Spleen (tissue), 11 donors: ENCODE results near the gene LOXHD1. TPM values are rescaled to one million over a fixed set of nuclear protein-coding genes. Genes with fewer than 3 reads are reported as not detected.

Experiments
- DNase-seq: peaks from one replicate; pipeline ENCODE4 v3.0.0-alpha.2; 2020
- H3K27ac ChIP-seq, 8 donors: fragments of 200-600 bp; sonication (generic) in 7 of 8; 1 replicate in 4 of 8; 2 replicates in 4 of 8; pipeline versions ENCODE4 v1.5.0 to v1.8.0; 2016 to 2021; ENCODE audit warnings: inconsistent platforms in 4 of 8, mild to moderate bottlenecking in 4 of 8, moderate library complexity in 1 of 8
- H3K27me3 ChIP-seq, 7 donors: fragments of 200-600 bp; sonication (generic) in 6 of 7; replicated peaks in 1 of 7; 1 replicate in 4 of 7; 2 replicates in 3 of 7; pipeline versions ENCODE4 v1.5.0 to v1.8.0; 2016 to 2021; ENCODE audit warnings: inconsistent platforms in 3 of 7, mild to moderate bottlenecking in 1 of 7
- H3K36me3 ChIP-seq, 6 donors: fragments of 200-600 bp; sonication (generic) in 5 of 6; 1 replicate in 4 of 6; 2 replicates in 2 of 6; pipeline versions ENCODE4 v1.5.0 to v1.8.0; 2016 to 2021; ENCODE audit warnings: inconsistent platforms in 2 of 6
- H3K4me1 ChIP-seq, 6 donors: fragments of 200-600 bp; sonication (generic) in 5 of 6; 1 replicate in 3 of 6; 2 replicates in 3 of 6; pipeline versions ENCODE4 v1.5.0 to v1.8.0; 2016 to 2021; ENCODE audit warnings: inconsistent platforms in 3 of 6
- H3K4me3 ChIP-seq, 8 donors: fragments of 200-600 bp; sonication (generic) in 7 of 8; 1 replicate in 4 of 8; 2 replicates in 4 of 8; pipeline versions ENCODE4 v1.5.0 to v1.8.0; 2016 to 2021; ENCODE audit warnings: inconsistent platforms in 4 of 8, mild to moderate bottlenecking in 4 of 8, moderate library complexity in 2 of 8
- H3K9me3 ChIP-seq, 8 donors: fragments of 200-600 bp; sonication (generic) in 7 of 8; 1 replicate in 4 of 8; 2 replicates in 4 of 8; pipeline versions ENCODE4 v1.5.0 to v1.8.0; 2016 to 2021; ENCODE audit warnings: inconsistent platforms in 4 of 8
- POLR2A ChIP-seq, 3 donors: fragments of 450-650 bp; IDR thresholded peaks; one replicate each; pipeline ENCODE4 v1.5.1; 2017; ENCODE audit warnings: antibody characterized with exemption in 3 of 3, mild to moderate bottlenecking in 1 of 3
- POLR2AphosphoS5 ChIP-seq, 3 donors: sonication (generic); formaldehyde crosslinking; IDR thresholded peaks; one replicate each; pipeline ENCODE4 v1.5.1; 2017; ENCODE audit warnings: antibody characterized with exemption in 3 of 3
- WGBS, 5 donors: extraction: QIAGEN DNeasy Blood & Tissue Kit in 3 of 5; methylation state at CpG; one replicate each; pipeline versions ENCODE4 v1.1.5 to v1.1.7; 2013 to 2018; 5-methylcytosine and 5-hydroxymethylcytosine counted together
- intact Hi-C: fragments of 100-400 bp; cut with DNase I; formaldehyde crosslinking; loops from one replicate; pipeline ENCODE4 v1.15.0; 2023; ENCODE audit warnings: low total_unique reads
- polyA plus RNA-seq, 3 donors: library from polyadenylated mRNA; stranded (reverse); fragments of 200-250 nt; gene quantifications; one replicate each; pipeline ENCODE4 v1.2.1, GENCODE V29; 2013
- total RNA-seq, 7 donors: library from RNA; depleted of rRNA in 3 of 7; stranded (reverse); fragments of >200 nt in 3 of 7; fragmentation: NEBNext Ultra II Directional in 4 of 7; extraction: Animal tissue kit (Norgen Biotek cat#: 25700) in 4 of 7; gene quantifications; one replicate each; pipeline versions ENCODE4 v1.1.0 to v1.2.1, GENCODE V29; 2016 to 2021
- TF ChIP-seq, protein P1 (sequence below), 11 experiments: fragments of 200-600 bp in 7 of 11; fragments of 450-650 bp in 4 of 11; sonication (generic) in 4 of 11; IDR thresholded peaks in 8 of 11; conservative IDR thresholded peaks in 3 of 11; 1 replicate in 7 of 11; 2 replicates in 4 of 11; pipeline versions ENCODE4 v1.4.0 to v1.8.0; 2016 to 2021; ENCODE audit warnings: antibody characterized with exemption in 11 of 11, inconsistent platforms in 4 of 11, mild to moderate bottlenecking in 1 of 11
- donor health status: healthy with polysubstance abuse.
- donor health status: DM: no; HTN: no; CAD: no; lungs with moderate emphysema.
- donor health status: DM: no; HTN: no; CAD: no.
- donor health status: Bipolar disorder and iron deficiency.
- donor health status: healthy.
- donor health status: DM: no; HTN: no; CAD: no.
- donor health status: DM: yes; HTN: yes; CAD: no.

LOXHD1 gene
- total and polyA plus RNA-seq, 10 donors, result 0.09 to 6.0 (median 2.1) TPM

DNA sequence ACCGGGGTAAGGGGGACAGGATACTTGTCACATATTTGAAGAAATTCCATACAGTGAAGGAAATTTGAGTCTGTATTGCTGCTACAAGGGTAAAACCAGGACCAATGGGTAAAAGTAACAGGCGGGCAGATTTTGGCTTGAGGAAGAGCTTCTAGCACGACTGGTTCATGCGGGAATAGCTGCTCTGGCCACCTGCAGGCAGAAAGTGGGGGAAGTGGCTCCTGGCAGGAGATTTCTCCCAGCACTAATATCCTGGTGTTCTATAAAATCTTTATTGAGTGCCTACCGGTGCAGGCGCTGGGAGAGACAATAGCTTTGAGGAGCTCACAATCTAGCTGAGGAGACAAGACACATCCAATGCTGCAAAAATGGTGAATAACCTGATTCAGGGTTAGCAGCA is 198.5 kb downstream of the LOXHD1 start:
- DNase-seq, result peak; percentile 7

DNA sequence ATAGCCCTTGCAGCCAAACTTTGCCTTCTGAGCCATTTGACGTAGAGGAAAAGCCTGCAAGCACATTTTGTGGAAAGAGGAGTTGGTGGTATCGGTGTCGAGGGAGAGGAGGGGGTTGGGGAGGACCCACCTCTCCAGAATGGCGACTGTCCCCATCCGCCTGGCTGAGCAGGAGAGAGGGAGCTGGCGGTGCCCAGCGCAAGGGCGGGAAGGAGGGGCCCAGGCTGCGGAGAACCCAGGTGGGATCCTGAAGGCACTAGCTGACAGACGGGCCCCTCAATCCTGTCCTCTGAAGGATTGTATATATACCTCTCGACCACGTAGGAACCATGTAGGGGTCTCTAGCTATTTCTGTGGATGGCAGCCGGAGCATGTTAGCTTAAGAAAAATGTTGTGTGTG is 200.3 kb downstream of the LOXHD1 start:
- Histone ChIP-seq H3K27me3 (no peaks in the 10 kb centered on the region), H3K4me3 (no peak overlapping the region), H3K9me3 (peaks cover 0 to 4% (median under 1%) of the 10 kb centered on the region in 8 donors), H3K4me1 (no peaks in the 10 kb centered on the region), H3K27ac (no peak overlapping the region), H3K36me3 (peaks cover 0 to 48% (median under 1%) of the 10 kb centered on the region in 6 donors)
- peak; percentile 62 for DNase-seq
- 86 to 98% (median 92%) methylated on average over 13 of the region's 13 CpGs for WGBS, 5 donors
- intact Hi-C loops, result no loop called here
- TF ChIP-seq POLR2AphosphoS5 (IDR thresholded peaks at IDR 0.05) (no peak), POLR2A (IDR thresholded peaks at IDR 0.05) (no peak)
- TF ChIP-seq, protein P1, sequence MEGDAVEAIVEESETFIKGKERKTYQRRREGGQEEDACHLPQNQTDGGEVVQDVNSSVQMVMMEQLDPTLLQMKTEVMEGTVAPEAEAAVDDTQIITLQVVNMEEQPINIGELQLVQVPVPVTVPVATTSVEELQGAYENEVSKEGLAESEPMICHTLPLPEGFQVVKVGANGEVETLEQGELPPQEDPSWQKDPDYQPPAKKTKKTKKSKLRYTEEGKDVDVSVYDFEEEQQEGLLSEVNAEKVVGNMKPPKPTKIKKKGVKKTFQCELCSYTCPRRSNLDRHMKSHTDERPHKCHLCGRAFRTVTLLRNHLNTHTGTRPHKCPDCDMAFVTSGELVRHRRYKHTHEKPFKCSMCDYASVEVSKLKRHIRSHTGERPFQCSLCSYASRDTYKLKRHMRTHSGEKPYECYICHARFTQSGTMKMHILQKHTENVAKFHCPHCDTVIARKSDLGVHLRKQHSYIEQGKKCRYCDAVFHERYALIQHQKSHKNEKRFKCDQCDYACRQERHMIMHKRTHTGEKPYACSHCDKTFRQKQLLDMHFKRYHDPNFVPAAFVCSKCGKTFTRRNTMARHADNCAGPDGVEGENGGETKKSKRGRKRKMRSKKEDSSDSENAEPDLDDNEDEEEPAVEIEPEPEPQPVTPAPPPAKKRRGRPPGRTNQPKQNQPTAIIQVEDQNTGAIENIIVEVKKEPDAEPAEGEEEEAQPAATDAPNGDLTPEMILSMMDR (IDR thresholded peaks at IDR 0.05 in 8 of 11, conservative IDR thresholded peaks at IDR 0.05 in 3 of 11), result no peak

More for the DNA sequence above, 198.5 kb downstream of the LOXHD1 start:
- peaks cover 0 to 46% (median 0%) of the 10 kb centered on the region in 6 donors for H3K36me3 ChIP-seq
- TF ChIP-seq POLR2AphosphoS5 (IDR thresholded peaks at IDR 0.05), result no peak
- TF ChIP-seq, protein P1 (IDR thresholded peaks at IDR 0.05 in 8 of 11, conservative IDR thresholded peaks at IDR 0.05 in 3 of 11), result no peak
- no peak for TF ChIP-seq POLR2A (IDR thresholded peaks at IDR 0.05)
- H3K27ac ChIP-seq, result no peak overlapping the region
- H3K4me1 ChIP-seq, result no peaks in the 10 kb centered on the region
- H3K9me3 ChIP-seq, result no peaks in the 10 kb centered on the region
- WGBS, 5 donors, result 73 to 87% (median 81%) methylated on average over 6 of the region's 6 CpGs
- H3K27me3 ChIP-seq, result no peaks in the 10 kb centered on the region
- H3K4me3 ChIP-seq, result no peak overlapping the region
- intact Hi-C loops, result no loop called here

DNA sequence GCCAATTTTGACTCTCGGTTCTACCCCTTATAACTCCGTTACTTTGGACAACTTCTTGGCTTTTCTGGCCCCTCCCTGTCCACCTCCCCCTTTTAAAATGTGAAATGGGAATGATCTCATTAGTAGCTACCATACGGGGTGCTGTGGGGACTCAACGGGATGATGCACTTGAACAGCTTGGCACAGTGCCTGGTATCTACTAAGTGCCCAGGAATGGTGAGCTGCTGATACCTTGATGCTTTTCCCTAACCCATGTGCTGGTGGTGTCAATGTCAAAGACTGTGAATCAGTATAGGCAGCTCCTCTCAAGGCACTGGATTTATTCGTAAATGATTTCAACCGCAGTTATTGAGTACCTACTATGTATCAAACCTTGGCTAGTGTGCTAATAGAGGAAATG is 204.2 kb downstream of the LOXHD1 start:
- Histone ChIP-seq H3K27me3 (no peaks in the 10 kb centered on the region), H3K4me1 (no peaks in the 10 kb centered on the region), H3K9me3 (peaks cover 0 to 25% (median 15%) of the 10 kb centered on the region in 8 donors), H3K4me3 (no peak overlapping the region), H3K36me3 (peaks cover 0 to 48% (median 7%) of the 10 kb centered on the region in 6 donors), H3K27ac (no peak overlapping the region)
- no peak for DNase-seq
- no peak for TF ChIP-seq POLR2AphosphoS5 (IDR thresholded peaks at IDR 0.05)
- TF ChIP-seq, protein P1 (IDR thresholded peaks at IDR 0.05 in 8 of 11, conservative IDR thresholded peaks at IDR 0.05 in 3 of 11), result no peak
- no peak for TF ChIP-seq POLR2A (IDR thresholded peaks at IDR 0.05)
- intact Hi-C loops, result no loop called here
- 81 to 93% (median 86%) methylated on average over 6 of the region's 6 CpGs for WGBS, 5 donors

DNA sequence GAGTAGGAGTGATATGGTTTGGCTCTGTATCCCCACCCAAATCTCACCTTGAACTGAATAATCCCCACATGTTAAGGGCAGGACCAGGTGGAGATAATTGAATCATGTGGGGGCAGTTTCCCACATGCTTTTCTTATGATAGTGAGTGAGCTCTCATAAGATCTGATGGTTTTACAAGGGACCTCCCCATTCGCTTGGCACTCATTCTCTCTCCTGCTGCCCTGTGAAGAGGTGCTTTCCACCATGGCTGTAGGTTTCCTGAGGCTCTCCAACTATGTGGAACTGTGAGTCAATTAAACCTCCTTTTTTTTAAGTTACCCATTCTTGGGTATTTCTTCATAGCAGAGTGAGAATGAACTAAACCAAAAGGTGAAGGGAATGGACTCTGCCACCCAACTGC is 207.5 kb downstream of the LOXHD1 start:
- Histone ChIP-seq H3K27ac (no peak overlapping the region), H3K4me1 (no peaks in the 10 kb centered on the region), H3K27me3 (no peaks in the 10 kb centered on the region), H3K9me3 (peaks cover 0 to 34% (median 16%) of the 10 kb centered on the region in 8 donors), H3K36me3 (peaks cover 0 to 23% (median 5%) of the 10 kb centered on the region in 6 donors), H3K4me3 (no peak overlapping the region)
- DNase-seq, result no peak
- intact Hi-C loops, result no loop called here
- WGBS, 5 donors, result 0 to 58% (median 0%) methylated on average over 1 of the region's 1 CpG
- TF ChIP-seq, protein P1 (IDR thresholded peaks at IDR 0.05 in 8 of 11, conservative IDR thresholded peaks at IDR 0.05 in 3 of 11), result no peak
- TF ChIP-seq POLR2AphosphoS5 (IDR thresholded peaks at IDR 0.05) (no peak), POLR2A (IDR thresholded peaks at IDR 0.05) (no peak)
